HG02840 (cell line): ENCODE measurements around the gene POGLUT3.

ENCODE experiments used
- ATAC-seq: cut with Tn5 transposase; IDR thresholded peaks from one replicate; pipeline ENCODE4 v1.9.1; 2021; ENCODE audit warnings: mild to moderate bottlenecking, moderate library complexity, moderate number of reproducible peaks; ENCODE audit not compliant: unreplicated experiment, low FRiP score

The POGLUT3 gene

GRCh38 chr11:108508653-108509593, 10.7 kb upstream of the POGLUT3 start:
- no peak for ATAC-seq

DNA sequence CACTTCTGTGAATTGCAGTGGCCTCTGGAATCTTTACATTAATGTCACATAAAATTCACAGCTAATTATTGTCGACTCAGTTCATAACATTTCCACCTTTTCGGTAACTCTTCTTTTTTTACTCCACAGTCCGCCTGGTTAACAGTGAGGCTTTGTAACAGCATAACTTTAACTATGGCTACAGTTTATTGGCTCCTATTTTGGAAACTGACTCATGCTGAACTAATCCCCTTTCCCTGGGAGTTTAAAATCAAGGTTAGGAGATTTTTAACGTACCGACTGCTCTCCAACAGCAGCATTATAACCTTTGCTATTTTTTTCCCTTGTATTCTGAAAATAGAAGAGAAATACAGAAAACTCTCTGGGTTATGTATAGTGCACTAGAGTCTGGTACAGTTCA, 3.2 kb upstream of the POGLUT3 start:
- ATAC-seq = no peak

DNA sequence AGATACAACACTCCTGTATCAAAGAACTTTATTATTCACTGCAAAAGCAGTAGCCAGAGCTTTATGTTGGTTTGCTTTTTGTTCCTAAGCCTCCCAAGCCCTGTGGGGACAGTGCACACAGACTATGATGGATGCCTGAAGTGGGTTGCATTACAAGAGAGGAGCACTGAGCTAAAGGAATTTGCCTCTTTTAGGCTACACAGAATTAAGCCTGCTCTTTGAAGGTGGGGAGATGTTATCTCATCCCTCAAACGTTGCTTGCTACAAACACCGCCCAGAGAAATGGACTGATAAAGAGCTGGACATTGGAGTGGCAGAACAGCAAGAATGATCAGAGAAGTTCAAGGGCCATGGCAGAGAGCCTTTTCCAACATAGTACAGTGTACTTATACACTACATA, 2.5 kb upstream of the POGLUT3 start:
- ATAC-seq = no peak

DNA sequence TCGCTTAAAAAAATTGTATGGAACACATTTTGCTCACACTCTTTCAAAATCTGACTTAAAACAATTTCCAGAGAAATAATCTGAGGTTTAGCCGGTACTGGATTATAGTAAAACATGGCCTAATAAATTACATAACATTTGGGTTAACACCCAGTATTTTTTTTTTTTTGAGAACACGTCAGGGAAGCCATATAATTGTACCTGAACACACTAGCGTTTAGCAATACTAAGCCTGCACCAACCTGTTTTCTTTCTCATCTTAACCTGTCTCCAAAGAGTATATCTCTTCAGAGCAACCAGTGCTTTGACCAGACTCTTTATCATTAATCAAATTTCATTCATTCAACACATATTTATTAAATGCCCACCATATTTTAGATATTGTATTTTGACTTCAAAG, 2.0 kb upstream of the POGLUT3 start:
- ATAC-seq = no peak

GRCh38 chr11:108498816-108499408, 728 bp upstream of the POGLUT3 start:
- ATAC-seq = no peak

DNA sequence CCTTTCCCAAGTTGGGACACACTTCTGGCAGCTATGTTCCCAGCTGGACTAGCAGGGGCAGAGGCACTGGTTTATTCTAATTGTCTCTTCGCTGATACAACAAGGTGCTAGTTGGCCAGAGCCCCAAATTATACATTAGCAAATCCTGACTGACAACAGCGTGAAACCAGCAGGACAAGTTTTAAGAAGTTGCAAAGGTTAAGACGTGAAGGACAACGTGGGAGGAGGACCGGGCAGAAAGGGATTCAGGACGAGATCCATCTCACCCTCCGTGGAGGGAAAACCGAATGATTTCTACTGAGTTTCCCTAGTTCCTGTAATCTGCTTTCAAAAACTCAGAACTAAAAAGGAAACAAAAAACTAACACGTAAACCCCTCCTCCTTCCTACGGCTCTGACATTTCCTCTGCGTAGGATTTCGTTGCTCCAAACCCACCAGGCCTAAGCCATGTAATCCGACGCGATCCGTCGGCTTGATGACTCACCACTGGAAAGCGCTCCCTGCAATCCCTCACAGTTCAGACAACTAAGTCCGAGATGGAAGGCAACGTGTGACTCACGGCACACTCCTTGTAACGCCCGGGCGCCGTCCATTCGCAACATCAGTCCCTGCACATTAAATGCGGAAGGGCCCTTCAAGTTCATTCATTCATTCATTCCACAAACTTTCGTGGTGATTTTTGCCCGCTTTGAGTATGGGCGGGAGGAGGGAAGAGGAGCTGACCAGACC, 703 bp downstream of the POGLUT3 start:
- ATAC-seq = peak; percentile 43

- ATAC-seq = no peak
These were observed 1.4 kb downstream of the POGLUT3 start for GRCh38 chr11:108496643-108497256.

- ATAC-seq = no peak
These were observed 2.9 kb downstream of the POGLUT3 start for GRCh38 chr11:108495326-108495725.

- no peak for ATAC-seq
These were observed 4.0 kb downstream of the POGLUT3 start for GRCh38 chr11:108494182-108494581.

- no peak for ATAC-seq
These were observed 6.2 kb downstream of the POGLUT3 start for GRCh38 chr11:108491936-108492335.

DNA sequence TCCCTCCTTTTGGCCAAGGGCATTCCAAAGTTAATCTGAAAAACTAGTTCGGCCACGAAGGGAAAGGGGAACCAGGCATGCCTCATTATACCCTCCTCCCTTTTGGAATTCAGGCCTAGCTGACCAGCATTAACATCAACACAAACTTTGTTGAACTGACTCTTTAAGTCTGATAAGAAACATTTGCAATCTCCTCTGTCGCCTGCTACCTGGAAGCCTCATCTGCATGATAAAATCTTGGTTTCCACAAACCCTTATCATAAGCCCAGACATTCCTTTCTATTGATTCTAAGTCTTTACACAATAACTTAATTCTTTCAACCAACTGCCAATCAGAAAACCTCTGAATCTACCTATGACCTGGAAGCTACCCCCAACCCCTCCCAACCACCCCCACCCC, 11.4 kb downstream of the POGLUT3 start:
- no peak for ATAC-seq

- no peak for ATAC-seq
These were observed 11.9 kb downstream of the POGLUT3 start for GRCh38 chr11:108486331-108486730.

- no peak for ATAC-seq
These were observed 15.0 kb downstream of the POGLUT3 start for GRCh38 chr11:108483163-108483562.

DNA sequence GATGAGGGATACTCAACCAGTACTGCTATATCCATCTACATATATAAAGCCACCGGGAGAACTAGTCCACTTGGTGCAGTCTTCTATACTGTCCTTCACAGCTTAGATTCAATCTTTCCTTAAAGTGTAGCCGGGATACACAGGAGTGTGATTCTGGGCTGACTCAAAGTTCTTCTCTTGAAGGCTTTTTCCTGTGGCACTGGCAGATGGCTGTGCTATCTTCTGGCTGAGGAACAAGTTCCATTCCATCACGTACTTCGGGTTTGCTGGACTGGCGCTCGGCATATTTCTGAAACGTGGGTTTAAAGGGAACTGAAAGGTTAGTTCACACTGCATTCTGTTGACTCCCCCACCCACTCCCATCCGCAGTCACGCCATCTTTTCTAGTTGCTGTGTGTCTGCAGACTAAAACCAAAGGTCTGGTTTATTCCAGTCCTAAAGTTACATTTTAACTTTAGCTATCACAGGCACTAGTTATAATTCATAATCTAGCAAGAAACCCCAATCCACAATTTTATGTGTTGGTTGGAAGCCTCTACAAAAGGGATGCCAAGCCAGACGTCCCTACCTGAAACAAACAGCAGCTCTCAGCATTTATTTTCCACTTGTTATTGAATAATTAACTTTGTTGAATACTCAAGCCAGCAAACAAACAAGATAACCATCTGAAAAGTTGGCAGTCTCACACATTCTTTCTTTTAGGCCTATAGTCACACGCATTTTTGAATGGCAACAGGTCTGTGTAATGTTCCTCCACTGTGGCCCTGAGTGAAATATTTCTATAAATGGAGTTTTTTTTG, 23.3 kb downstream of the POGLUT3 start:
- no peak for ATAC-seq

DNA sequence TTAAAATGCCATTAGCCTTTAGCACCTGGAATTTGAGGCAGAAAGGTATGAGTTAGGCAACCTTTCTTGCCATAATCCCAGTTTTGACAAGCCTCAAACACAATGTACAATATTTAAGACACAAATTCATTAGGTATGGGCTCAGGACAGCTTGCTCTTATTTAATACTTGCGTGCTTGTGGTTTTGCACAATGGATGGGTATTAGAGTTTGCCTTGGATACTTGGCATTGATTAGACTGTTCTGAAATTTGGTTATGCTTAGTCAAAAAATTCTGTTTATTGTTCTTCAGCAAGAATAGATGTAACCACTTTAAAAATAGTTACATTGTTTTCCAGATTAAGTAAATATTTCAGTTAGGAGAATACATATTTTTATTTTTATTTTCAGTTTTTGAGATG, 25.5 kb downstream of the POGLUT3 start:
- no peak for ATAC-seq

- ATAC-seq = no peak
These were observed 29.7 kb downstream of the POGLUT3 start for GRCh38 chr11:108468478-108468864.

DNA sequence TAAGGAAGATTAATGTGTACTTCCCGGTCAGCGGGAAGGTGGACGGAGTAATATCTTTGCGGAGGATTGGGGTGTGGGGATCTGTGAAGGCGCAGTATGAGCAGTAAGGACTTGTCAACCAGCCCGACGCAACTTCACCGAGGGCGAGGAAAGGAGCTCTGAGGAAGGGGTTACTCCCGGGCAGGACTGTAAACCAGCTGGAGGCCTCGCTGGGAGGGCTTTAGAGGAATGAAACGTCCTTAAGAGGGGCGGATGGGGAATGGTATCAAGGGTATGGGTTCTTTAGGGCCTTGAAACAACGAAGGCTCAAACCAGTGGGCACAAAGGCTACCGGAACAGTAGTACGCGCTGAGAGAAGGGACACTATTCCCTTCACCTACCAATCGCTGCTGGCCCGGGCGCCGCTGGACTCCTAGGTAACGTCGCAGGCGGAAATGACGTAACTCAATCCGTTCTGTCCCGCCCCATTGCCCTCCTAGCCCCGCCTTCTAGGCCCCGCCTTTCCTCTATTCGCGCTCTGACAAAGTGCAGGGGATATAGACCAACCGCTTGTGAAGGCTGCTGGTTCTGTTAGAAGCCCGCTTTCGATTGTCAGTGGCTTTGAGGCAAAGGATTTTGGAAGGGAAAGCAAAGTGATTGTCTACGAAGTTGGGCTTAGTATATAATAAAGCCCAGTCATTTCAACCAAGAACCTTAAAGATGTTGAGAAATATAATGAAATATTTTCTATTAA, 30.9 kb downstream of the POGLUT3 start, which contains the start of gene C11orf65:
Gene C11orf65 (minus strand): TSS at position 439 of the 733 bp plus-strand sequence. CDS start 5,970 bp downstream, outside the sequence.
- ATAC-seq = peak; percentile 100

DNA sequence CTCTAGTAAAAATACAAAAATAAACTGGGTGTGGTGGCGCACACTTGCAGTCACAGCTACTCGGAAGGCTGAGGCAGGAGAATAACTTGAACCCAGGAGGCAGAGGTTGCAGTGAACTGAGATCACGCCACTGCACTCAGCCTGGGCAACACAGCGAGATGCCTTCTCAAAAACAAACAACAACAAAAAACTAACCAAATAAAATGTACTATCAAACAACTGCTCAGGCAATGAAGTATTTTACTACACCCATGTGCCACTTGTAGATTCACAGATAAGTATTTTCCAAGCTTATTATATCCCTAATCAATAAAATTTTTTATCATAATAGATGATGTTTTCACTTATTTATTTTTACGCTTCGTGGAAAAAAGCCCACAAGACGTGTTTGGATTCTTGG, 31.8 kb downstream of the POGLUT3 start:
- ATAC-seq = no peak

DNA sequence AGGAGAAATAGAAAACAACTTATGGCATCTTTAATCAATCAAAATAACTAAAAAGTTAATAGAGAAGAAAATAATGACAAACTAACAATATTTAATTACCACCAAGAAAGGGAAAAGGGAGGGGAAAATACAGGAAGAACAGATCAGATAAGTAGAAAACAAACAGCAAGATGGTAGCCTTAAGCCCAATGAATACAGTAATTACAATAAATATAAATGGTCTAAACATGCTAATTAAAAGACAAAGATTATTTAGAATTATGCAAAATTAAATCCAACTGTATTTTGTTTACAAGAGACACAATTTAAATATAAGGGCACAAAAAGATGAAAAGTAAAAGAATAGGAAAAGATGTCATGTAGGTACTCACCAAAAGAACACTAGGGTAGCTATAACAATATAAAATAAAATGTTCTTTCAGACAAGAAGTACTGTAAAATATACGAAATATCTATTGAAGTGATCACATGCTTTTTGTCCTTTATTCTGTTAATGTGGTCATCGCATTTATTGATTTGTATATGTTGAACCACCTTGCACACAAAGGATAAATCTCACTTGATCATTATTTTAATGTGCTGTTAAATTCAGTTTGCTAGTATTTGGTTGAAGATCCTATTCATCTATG, 44.9 kb downstream of the POGLUT3 start:
- ATAC-seq = no peak
